ENCODE measurements around the gene COL6A6.

The COL6A6 gene

GRCh38 chr3:130516645-130517512 lies at the start of gene COL6A6:
Gene COL6A6 (plus strand): TSS chr3:130517177. CDS start chr3:130560365, 43,188 bp downstream.
- no peak for TF ChIP-seq JUND (IDR thresholded peaks at IDR 0.05; ENCODE audit: low read depth)
- in situ Hi-C loops (cut with HindIII; ENCODE audit: low pct_unique_long_range_greater_than_20kb, low sequenced_read_pairs), result no loop called here
- DNase-seq (ENCODE audit: low read depth in 1 of 2, low spot score in 1 of 2), result no peak

DNA sequence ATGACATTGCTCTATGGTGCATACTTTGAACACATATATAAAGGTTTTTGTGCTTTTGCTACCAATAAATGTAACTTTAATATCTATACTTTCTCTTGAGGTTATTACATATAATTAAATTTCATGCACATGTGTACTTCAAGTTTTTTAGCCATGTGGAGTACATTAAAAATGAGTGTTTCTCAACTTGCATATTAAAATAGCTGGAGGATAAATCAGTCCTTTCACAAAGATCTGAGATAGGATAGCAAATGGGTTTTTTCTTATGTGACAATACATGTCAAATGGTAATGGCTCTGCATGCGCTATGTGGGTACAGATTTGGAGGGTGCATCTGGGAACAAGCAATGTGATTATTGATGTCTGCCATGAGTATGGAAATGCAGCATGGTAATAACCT lies 48.7 kb upstream of the COL6A6 start:
- DNase-seq (ENCODE audit: low read depth in 1 of 2, low spot score in 1 of 2), result no peak
- no peak for TF ChIP-seq JUND (IDR thresholded peaks at IDR 0.05; ENCODE audit: low read depth)
- in situ Hi-C loops (cut with HindIII; ENCODE audit: low pct_unique_long_range_greater_than_20kb, low sequenced_read_pairs), result no loop called here

GRCh38 chr3:130470126-130470525 lies 46.9 kb upstream of the COL6A6 start:
- no peak for TF ChIP-seq JUND (IDR thresholded peaks at IDR 0.05; ENCODE audit: low read depth)
- in situ Hi-C loops (cut with HindIII; ENCODE audit: low pct_unique_long_range_greater_than_20kb, low sequenced_read_pairs), result no loop called here
- DNase-seq (ENCODE audit: low read depth in 1 of 2, low spot score in 1 of 2), result no peak

DNA sequence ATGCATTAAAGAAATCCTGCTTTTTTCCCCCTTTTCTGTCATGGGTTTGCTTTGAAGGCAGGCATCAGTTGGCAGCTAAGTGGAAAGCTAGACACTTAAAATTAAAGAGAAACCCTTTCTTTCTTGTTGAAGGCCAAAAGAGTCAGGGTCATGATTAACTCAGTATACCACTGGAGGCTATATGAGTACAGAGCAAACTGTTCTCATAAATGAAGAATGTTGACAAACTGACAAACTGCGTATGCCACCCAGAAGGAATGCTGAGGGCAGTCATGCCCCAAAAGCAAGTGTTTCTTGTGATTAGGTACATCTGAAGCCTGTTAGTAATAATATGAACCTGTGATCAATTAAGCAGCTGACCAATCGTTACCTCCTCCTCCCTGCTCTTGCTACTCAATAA lies 43.6 kb upstream of the COL6A6 start:
- in situ Hi-C loops (cut with HindIII; ENCODE audit: low pct_unique_long_range_greater_than_20kb, low sequenced_read_pairs), result no loop called here
- DNase-seq (ENCODE audit: low read depth in 1 of 2, low spot score in 1 of 2), result peak in 1 of 2 experiments; percentile 16
- TF ChIP-seq JUND (IDR thresholded peaks at IDR 0.05; ENCODE audit: low read depth), result no peak

DNA sequence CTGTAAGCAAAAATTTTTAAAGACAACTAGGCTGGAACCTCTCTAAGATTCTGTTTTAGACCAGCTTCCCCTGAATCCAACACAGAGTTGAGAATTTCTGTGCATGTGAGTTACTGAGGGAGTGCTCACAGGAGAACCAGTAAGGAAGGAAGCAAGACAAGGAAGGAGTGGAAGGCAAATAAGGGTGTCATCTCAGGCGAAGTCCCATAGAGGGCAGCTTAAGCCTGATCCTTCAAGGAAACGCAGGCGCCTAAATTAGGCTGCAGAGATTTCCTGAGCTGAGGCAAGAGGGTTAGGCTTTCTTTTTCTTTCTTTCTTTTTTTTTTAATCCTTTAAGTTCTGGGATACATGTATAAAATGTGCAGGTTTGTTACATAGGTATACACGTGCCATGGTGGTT lies 36.2 kb upstream of the COL6A6 start:
- no peak for TF ChIP-seq JUND (IDR thresholded peaks at IDR 0.05; ENCODE audit: low read depth)
- peak; percentile 52 to 84 for DNase-seq (ENCODE audit: low read depth in 1 of 2, low spot score in 1 of 2)
- in situ Hi-C loops (cut with HindIII; ENCODE audit: low pct_unique_long_range_greater_than_20kb, low sequenced_read_pairs), result no loop called here

DNA sequence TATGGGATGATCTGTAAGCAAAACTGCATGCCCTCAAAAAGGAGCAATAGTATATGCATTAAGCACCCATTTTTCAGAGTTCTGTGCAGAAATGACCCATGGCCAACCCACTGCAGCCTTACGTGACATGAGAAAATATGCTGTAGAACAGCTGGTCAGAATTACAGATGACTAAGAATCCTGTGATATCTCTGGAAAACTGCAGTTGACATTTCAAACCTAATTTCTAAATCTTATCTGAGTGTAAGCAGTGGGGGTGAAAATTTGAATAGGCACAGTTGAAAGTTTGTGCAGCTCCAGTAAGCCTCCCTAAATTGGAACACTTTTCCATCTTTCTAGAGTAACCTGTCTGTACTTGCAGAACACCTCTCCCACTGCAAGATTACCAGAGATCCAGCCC lies 28.7 kb upstream of the COL6A6 start:
- no peak for TF ChIP-seq JUND (IDR thresholded peaks at IDR 0.05; ENCODE audit: low read depth)
- in situ Hi-C loops (cut with HindIII; ENCODE audit: low pct_unique_long_range_greater_than_20kb, low sequenced_read_pairs), result no loop called here
- DNase-seq (ENCODE audit: low read depth in 1 of 2, low spot score in 1 of 2), result no peak

GRCh38 chr3:130488769-130489450 lies 28.1 kb upstream of the COL6A6 start:
- no peak for TF ChIP-seq JUND (IDR thresholded peaks at IDR 0.05; ENCODE audit: low read depth)
- in situ Hi-C loops (cut with HindIII; ENCODE audit: low pct_unique_long_range_greater_than_20kb, low sequenced_read_pairs), result no loop called here
- DNase-seq (ENCODE audit: low read depth in 1 of 2, low spot score in 1 of 2), result no peak

- in situ Hi-C loops (cut with HindIII; ENCODE audit: low pct_unique_long_range_greater_than_20kb, low sequenced_read_pairs), result no loop called here
- TF ChIP-seq JUND (IDR thresholded peaks at IDR 0.05; ENCODE audit: low read depth), result no peak
- DNase-seq (ENCODE audit: low read depth in 1 of 2, low spot score in 1 of 2), result no peak
Measured at GRCh38 chr3:130490241-130490640, 26.7 kb upstream of the COL6A6 start.

- DNase-seq (ENCODE audit: low read depth in 1 of 2, low spot score in 1 of 2), result no peak
- in situ Hi-C loops (cut with HindIII; ENCODE audit: low pct_unique_long_range_greater_than_20kb, low sequenced_read_pairs), result no loop called here
- TF ChIP-seq JUND (IDR thresholded peaks at IDR 0.05; ENCODE audit: low read depth), result no peak
Measured at GRCh38 chr3:130491431-130491830, 25.5 kb upstream of the COL6A6 start.

DNA sequence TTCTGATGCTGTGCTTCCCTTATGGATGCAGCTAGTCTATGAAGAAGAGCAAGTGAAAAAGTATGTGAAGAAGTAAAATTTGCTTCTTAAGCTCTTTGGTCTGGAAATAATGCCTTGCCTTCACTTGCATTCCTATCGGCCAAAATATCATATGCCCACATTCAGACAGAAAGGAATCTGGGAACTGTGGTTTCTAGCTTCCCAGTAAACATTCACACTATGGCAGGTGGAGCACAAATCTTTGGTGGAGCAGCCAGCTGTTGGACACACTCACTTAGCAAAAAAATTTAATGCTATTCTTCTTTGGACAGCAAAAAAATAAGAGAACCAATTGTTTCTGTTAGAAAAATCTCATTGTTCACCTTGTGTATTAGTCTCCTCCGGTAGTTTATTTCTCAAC lies 12.3 kb upstream of the COL6A6 start:
- in situ Hi-C loops (cut with HindIII; ENCODE audit: low pct_unique_long_range_greater_than_20kb, low sequenced_read_pairs), result no loop called here
- no peak for DNase-seq (ENCODE audit: low read depth in 1 of 2, low spot score in 1 of 2)
- no peak for TF ChIP-seq JUND (IDR thresholded peaks at IDR 0.05; ENCODE audit: low read depth)

DNA sequence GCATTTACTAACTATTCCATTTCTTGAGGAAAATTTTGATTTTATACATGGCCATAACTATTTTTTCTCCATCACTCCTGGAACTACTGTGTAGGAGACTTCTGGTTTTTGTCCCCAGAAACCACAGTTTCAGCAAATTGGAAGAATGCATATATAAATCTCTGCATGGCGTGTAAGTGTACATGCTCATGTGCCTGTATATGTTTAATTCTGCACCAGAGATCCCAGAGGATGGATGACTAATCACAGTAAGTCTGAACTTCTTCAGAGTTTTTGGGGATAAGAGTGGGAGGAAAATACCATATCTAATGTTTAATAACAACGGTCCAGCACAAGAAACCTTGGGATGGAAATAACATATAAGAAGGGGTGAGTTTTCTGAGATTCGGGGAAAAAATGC lies 10.9 kb upstream of the COL6A6 start:
- no peak for TF ChIP-seq JUND (IDR thresholded peaks at IDR 0.05; ENCODE audit: low read depth)
- in situ Hi-C loops (cut with HindIII; ENCODE audit: low pct_unique_long_range_greater_than_20kb, low sequenced_read_pairs), result no loop called here
- no peak for DNase-seq (ENCODE audit: low read depth in 1 of 2, low spot score in 1 of 2)

GRCh38 chr3:130507746-130508145 lies 9.2 kb upstream of the COL6A6 start:
- in situ Hi-C loops (cut with HindIII; ENCODE audit: low pct_unique_long_range_greater_than_20kb, low sequenced_read_pairs), result no loop called here
- TF ChIP-seq JUND (IDR thresholded peaks at IDR 0.05; ENCODE audit: low read depth), result no peak
- DNase-seq (ENCODE audit: low read depth in 1 of 2, low spot score in 1 of 2), result no peak

GRCh38 chr3:130509008-130509407 lies 8.0 kb upstream of the COL6A6 start:
- no peak for TF ChIP-seq JUND (IDR thresholded peaks at IDR 0.05; ENCODE audit: low read depth)
- no peak for DNase-seq (ENCODE audit: low read depth in 1 of 2, low spot score in 1 of 2)
- in situ Hi-C loops (cut with HindIII; ENCODE audit: low pct_unique_long_range_greater_than_20kb, low sequenced_read_pairs), result no loop called here
